ENCODE measurements around the gene DYNC1H1. TPM values are rescaled to one million over a fixed set of nuclear protein-coding genes. Genes with fewer than 3 reads are reported as not detected.
"Not testable (repeated sequence)": the region's sequence is repeated elsewhere in the genome, so short reads cannot be mapped to it uniquely, and the experiment has no call there.

The DYNC1H1 gene
- total RNA-seq, 8 experiments from 2014 or later = 424 to 616 (median 552) TPM

DNA sequence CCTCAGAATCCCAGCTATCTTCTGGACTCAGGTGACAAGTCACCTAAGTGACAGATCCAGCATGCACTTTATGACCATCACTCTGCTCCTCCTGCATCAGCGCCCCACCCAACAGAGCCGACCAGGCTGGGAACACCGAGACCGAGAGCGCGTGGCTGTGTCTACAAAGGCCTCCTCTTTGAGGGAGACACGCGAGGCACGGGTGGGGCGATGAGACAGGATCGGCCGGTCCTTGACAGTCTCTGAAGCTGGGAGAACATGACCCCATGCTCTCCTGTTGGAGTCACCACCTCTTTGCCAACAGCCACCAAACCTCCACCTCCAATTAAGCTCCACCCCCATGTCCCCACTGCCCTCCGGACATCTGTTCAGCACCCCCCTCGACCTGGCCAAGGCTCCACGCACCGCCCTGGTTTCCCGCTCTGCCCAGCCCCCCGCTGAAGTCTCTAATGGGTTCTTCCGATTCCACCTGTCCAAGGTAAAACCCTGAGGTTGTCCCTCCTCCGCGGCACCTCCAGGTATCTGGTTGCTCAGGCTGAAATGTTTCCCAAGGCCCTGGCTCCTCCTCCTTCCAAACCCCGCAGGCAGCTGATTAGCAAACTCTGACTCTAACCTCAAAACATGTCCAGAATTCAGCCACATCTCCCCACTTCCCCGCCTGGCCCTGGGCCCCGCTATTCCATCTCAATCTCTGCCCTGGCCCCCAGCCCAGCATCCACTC lies 91.0 kb downstream of the DYNC1H1 start:
- Histone ChIP-seq H3K4me1 (replicated peaks in 1 of 2) (peaks cover 0 to 3% of the 10 kb centered on the region in 2 donors), H3K27ac (no peak overlapping the region), H3K4me3 (no peak overlapping the region)
- ATAC-seq (replicated peaks in 6 of 8) = peak in 3 of 8 experiments; percentile 11 to 22 (median 11)
- in situ Hi-C loops (cut with MboI; ENCODE audit: low pct_unique_long_range_greater_than_20kb in 2 of 9, low sequenced_read_pairs in 9 of 9, unreplicated experiment in 9 of 9) = loop anchor here in 2 of 9 experiments (25.0 kb wide), 1 partner anchor 257 kb away; the partner anchor contains the start of genes MOK (in 2 of the 2) and ZNF839 (in 2 of the 2)
- WGBS, 10 experiments = 13 to 100% (median 73%) methylated on average over 1 to 8 of the region's 24 CpGs; no CpG with 5 or more reads in 4 of the 10 experiments

- H3K4me3 ChIP-seq = no peak overlapping the region
- in situ Hi-C loops (cut with MboI; ENCODE audit: low pct_unique_long_range_greater_than_20kb in 2 of 9, low sequenced_read_pairs in 9 of 9, unreplicated experiment in 9 of 9) = loop anchor here in 2 of 9 experiments (25.0 kb wide), 1 partner anchor 255 kb away; the partner anchor contains the start of genes MOK (in 2 of the 2) and ZNF839 (in 2 of the 2)
- peaks cover 0 to 3% of the 10 kb centered on the region in 2 donors for H3K4me1 ChIP-seq (replicated peaks in 1 of 2)
- peak in 6 of 8 experiments; percentile 5 to 40 (median 25) for ATAC-seq (replicated peaks in 6 of 8)
- no peak overlapping the region for H3K27ac ChIP-seq
- WGBS, 10 experiments = 40 to 97% (median 78%) methylated on average over 1 to 14 of the region's 31 CpGs; no CpG with 5 or more reads in 2 of the 10 experiments
Observed at GRCh38 chr14:102056694-102057442, 92.5 kb downstream of the DYNC1H1 start.

- Histone ChIP-seq H3K4me3 (no peak overlapping the region), H3K4me1 (replicated peaks in 1 of 2) (peaks cover 0 to 3% of the 10 kb centered on the region in 2 donors), H3K27ac (no peak overlapping the region)
- WGBS, 10 experiments = 15 to 88% (median 39%) methylated on average over 1 to 8 of the region's 10 CpGs; no CpG with 5 or more reads in 2 of the 10 experiments
- in situ Hi-C loops (cut with MboI; ENCODE audit: low pct_unique_long_range_greater_than_20kb in 2 of 9, low sequenced_read_pairs in 9 of 9, unreplicated experiment in 9 of 9) = loop anchor here in 2 of 9 experiments (25.0 kb wide), 1 partner anchor 255 kb away; the partner anchor contains the start of genes MOK (in 2 of the 2) and ZNF839 (in 2 of the 2)
- ATAC-seq (replicated peaks in 6 of 8) = peak in 4 of 8 experiments; percentile 7 to 23 (median 12)
Observed at GRCh38 chr14:102057480-102058114, 93.2 kb downstream of the DYNC1H1 start.

GRCh38 chr14:102058146-102058545 lies 93.8 kb downstream of the DYNC1H1 start:
- ATAC-seq (replicated peaks in 6 of 8) = peak in 2 of 8 experiments; percentile 19 to 24
- H3K4me1 ChIP-seq (replicated peaks in 1 of 2) = peaks cover 0 to 3% of the 10 kb centered on the region in 2 donors
- in situ Hi-C loops (cut with MboI; ENCODE audit: low pct_unique_long_range_greater_than_20kb in 2 of 9, low sequenced_read_pairs in 9 of 9, unreplicated experiment in 9 of 9) = loop anchor here in 2 of 9 experiments (25.0 kb wide), 1 partner anchor 254 kb away; the partner anchor contains the start of genes MOK (in 2 of the 2) and ZNF839 (in 2 of the 2)
- 0 to 83% (median 52%) methylated on average over 1 to 5 of the region's 7 CpGs for WGBS, 10 experiments
- no peak overlapping the region for H3K4me3 ChIP-seq
- no peak overlapping the region for H3K27ac ChIP-seq

GRCh38 chr14:102058961-102059360 lies 94.6 kb downstream of the DYNC1H1 start:
- in situ Hi-C loops (cut with MboI; ENCODE audit: low pct_unique_long_range_greater_than_20kb in 2 of 9, low sequenced_read_pairs in 9 of 9, unreplicated experiment in 9 of 9) = loop anchor here in 2 of 9 experiments (25.0 kb wide), 1 partner anchor 253 kb away; the partner anchor contains the start of genes MOK (in 2 of the 2) and ZNF839 (in 2 of the 2)
- Histone ChIP-seq H3K27ac (no peak overlapping the region), H3K4me3 (no peak overlapping the region), H3K4me1 (replicated peaks in 1 of 2) (peaks cover 0 to 3% of the 10 kb centered on the region in 2 donors)
- no peak for ATAC-seq (replicated peaks in 6 of 8)
- 47 to 100% (median 71%) methylated on average over 1 to 5 of the region's 5 CpGs; no CpG with 5 or more reads in 4 of the 10 experiments for WGBS, 10 experiments

GRCh38 chr14:102063109-102063807 lies 98.9 kb downstream of the DYNC1H1 start:
- Histone ChIP-seq H3K4me3 (no peak overlapping the region), H3K27ac (no peak overlapping the region), H3K4me1 (replicated peaks in 1 of 2) (peaks cover 0 to 1% of the 10 kb centered on the region in 2 donors)
- in situ Hi-C loops (cut with MboI; ENCODE audit: low pct_unique_long_range_greater_than_20kb in 2 of 9, low sequenced_read_pairs in 9 of 9, unreplicated experiment in 9 of 9) = loop anchor here in 2 of 9 experiments (25.0 kb wide), 1 partner anchor 249 kb away; the partner anchor contains the start of genes MOK (in 2 of the 2) and ZNF839 (in 2 of the 2)
- WGBS, 10 experiments = 0 to 85% (median 25%) methylated on average over 1 to 14 of the region's 26 CpGs
- ATAC-seq (replicated peaks in 6 of 8) = peak; percentile 47 to 96 (median 70)

DNA sequence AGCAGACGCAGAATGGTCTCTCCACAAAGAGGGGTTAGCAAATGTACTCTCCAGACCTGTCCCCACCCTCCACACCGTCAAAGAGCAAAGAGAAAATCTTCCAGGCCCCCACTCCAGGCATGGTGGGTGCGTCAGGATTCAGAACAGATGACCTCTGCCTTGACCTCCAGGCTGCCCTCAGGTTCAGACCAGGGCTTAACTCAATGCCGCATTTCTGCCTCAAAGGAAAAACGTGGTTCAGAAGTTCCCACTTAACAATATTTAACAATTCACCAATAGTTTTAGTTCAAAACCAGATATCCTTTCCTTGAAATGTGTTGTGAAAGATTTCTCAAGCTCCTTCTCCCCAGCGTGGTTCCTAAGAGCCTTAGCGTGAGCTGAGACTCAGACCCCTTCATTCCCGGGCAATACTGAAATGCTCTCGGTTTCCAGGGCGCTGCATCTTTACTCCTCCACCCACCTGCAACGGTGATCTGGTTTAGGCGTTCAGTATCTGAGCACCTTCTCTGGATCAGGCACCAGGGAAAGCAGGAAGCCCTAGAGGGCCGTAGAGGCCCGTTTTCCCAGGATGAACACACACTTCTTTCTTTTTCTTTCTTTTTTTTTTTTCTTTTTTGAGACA lies 99.5 kb downstream of the DYNC1H1 start:
- in situ Hi-C loops (cut with MboI; ENCODE audit: low pct_unique_long_range_greater_than_20kb in 2 of 9, low sequenced_read_pairs in 9 of 9, unreplicated experiment in 9 of 9) = loop anchor here in 2 of 9 experiments (25.0 kb wide), 1 partner anchor 248 kb away; the partner anchor contains the start of genes MOK (in 2 of the 2) and ZNF839 (in 2 of the 2)
- H3K4me1 ChIP-seq (replicated peaks in 1 of 2) = no peaks in the 10 kb centered on the region
- H3K4me3 ChIP-seq = no peak overlapping the region
- no peak overlapping the region for H3K27ac ChIP-seq
- ATAC-seq (replicated peaks in 6 of 8) = no peak
- 40 to 100% (median 66%) methylated on average over 1 to 12 of the region's 14 CpGs for WGBS, 10 experiments

- not testable (repeated sequence) for H3K4me1 ChIP-seq (replicated peaks in 1 of 2); H3K4me3 ChIP-seq; H3K27ac ChIP-seq; ATAC-seq (replicated peaks in 6 of 8)
- 60 to 100% (median 100%) methylated on average over 1 to 7 of the region's 8 CpGs; no CpG with 5 or more reads in 1 of the 10 experiments for WGBS, 10 experiments
- in situ Hi-C loops (cut with MboI; ENCODE audit: low pct_unique_long_range_greater_than_20kb in 2 of 9, low sequenced_read_pairs in 9 of 9, unreplicated experiment in 9 of 9) = loop anchor here in 2 of 9 experiments (25.0 kb wide), 1 partner anchor 248 kb away; the partner anchor contains the start of genes MOK (in 2 of the 2) and ZNF839 (in 2 of the 2)
Observed at GRCh38 chr14:102064590-102064989, 100.2 kb downstream of the DYNC1H1 start.

DNA sequence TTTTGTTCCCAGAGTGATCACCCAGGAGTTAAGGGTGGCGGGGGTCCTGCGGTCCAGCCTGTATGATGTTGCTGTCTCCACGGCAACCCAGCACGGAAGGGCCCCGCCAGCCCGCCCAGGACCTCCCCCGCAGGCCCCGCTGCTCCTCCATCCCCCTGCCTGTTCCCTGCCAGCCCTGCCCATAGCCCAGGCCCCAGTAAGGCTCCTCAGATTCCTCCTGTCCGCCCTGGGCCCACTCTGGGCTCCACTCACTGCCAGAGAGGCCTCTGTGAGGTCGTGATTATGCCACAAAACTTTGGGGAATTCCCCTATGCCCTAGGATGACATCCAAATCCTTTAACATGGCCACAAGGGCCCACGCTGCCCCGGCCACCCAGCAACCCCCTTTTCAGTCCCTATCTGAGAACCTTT lies 101.7 kb downstream of the DYNC1H1 start:
- in situ Hi-C loops (cut with MboI; ENCODE audit: low pct_unique_long_range_greater_than_20kb in 2 of 9, low sequenced_read_pairs in 9 of 9, unreplicated experiment in 9 of 9) = loop anchor here in 2 of 9 experiments (25.0 kb wide), 1 partner anchor 246 kb away; the partner anchor contains the start of genes MOK (in 2 of the 2) and ZNF839 (in 2 of the 2)
- no peaks in the 10 kb centered on the region for H3K4me1 ChIP-seq (replicated peaks in 1 of 2)
- peak in 1 of 8 experiments; percentile 10 for ATAC-seq (replicated peaks in 6 of 8)
- H3K27ac ChIP-seq = no peak overlapping the region
- no peak overlapping the region for H3K4me3 ChIP-seq
- 60% methylated on average over 2 of the region's 12 CpGs; no CpG with 5 or more reads in 9 of the 10 experiments for WGBS, 10 experiments

GRCh38 chr14:102071283-102071998 lies 107.1 kb downstream of the DYNC1H1 start:
- H3K4me1 ChIP-seq (replicated peaks in 1 of 2) = no peaks in the 10 kb centered on the region
- no peak overlapping the region for H3K27ac ChIP-seq
- in situ Hi-C loops (cut with MboI; ENCODE audit: low pct_unique_long_range_greater_than_20kb in 2 of 9, low sequenced_read_pairs in 9 of 9, unreplicated experiment in 9 of 9) = loop anchor here in 2 of 9 experiments (25.0 kb wide), 1 partner anchor 241 kb away; the partner anchor contains the start of genes MOK (in 2 of the 2) and ZNF839 (in 2 of the 2)
- 57 to 86% (median 83%) methylated on average over 2 to 10 of the region's 10 CpGs for WGBS, 10 experiments
- ATAC-seq (replicated peaks in 6 of 8) = peak in 1 of 8 experiments; percentile 24
- H3K4me3 ChIP-seq = no peak overlapping the region

All from motor neuron (in vitro differentiated cells).